GM21619 (cell line): ENCODE results near the gene ARHGDIA.

Experiments used
- ATAC-seq: cut with Tn5 transposase; IDR thresholded peaks from one replicate; pipeline ENCODE4 v1.9.1; 2021; ENCODE audit not compliant: unreplicated experiment

ARHGDIA gene

DNA sequence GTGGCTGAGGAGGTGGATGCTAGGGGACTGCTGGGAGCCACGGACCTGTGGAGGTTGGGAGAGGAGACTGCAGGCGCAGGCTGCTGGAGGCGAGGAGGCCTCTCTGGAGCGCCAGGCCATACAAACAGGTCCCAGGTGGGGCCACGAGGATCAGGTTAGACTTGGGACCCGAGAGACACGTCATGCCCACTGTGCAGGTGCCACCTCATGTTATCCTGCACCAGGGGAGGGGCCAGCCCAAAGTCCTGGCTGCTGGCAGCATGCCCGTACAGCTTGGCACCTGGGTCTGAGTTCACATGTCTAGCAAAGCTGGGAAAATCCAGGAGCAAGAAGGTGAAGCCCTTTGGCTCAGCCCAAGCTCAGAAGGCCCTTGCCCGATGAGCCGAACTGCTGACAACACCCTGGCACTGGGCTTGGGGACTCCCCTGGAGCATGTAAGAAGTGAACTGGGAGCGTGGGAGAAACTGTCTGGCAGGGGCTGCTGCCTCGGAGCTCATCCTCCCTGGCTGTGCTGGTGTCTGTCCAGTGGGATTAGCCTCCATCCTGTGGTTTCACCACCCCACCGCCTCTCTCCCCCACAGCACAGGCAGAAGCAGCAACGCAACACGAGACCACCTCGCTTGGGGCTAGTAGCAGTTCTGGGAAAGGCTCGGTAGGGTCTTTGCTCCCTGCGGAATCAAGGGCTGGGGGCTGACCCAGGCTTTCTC is 5.3 kb downstream of the ARHGDIA start:
- ATAC-seq = no peak

DNA sequence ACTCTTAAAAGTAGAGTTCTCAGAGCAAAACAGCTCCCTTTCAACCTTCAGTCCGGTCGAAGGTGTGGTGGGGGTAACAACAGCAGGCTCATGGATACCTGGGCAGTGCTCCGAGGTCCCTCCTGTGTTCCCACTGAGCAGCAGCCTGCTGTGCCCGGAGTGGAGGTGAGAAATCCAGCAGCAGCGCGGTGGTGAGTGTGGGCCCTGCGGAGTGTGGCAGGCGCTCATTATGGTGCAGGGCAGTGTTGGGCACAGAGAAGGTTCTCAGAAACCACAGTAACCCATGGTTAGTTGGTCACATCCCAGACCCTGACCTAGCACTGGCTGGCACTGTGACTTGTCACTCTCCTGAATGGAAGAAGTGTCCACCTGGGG is 5.8 kb downstream of the ARHGDIA start:
- ATAC-seq = no peak

DNA sequence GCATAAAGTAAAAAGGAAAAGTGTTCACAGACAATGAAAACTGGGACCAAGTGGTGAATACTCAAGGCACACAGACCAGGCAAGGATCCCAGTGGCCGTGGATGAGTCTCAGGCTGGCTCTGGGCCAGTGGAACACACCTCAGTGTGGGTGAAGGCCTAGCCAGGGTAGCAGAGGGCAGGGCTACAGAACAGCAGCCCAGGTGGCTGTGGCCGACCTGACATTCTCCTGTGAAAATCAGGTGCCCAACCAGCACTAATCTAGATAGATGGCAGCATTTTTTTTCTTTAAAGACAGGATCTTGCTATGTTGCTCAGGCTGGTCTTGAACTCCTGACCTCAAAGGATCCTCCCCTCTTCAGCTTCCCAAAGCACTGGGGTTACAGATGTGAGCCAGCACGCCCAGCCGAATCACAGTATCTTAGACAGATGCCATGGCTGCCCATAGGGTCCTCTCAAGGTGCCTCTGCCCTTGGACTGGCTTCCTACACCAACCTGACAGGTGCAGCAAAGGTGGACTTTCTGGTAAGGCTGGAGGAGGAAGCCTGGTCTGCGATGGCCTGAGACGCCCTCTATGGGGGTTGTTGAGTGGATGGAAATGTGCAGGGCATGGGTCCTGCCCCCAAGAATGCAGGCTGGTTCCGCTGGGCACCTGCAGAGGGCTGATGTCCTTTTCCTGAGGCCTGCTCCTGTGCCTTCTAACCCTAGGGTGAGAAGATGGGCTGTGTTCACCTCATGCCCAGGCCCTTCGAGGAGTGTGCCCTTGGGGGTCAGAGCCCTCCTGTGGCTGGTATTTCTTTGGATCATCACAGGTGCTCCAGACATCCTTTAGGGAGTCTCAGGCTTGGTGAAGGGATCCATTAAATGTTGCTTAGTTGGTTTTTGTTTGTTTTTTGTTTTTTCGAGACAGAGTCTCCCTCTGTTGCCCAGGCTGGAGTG is 7.0 kb downstream of the ARHGDIA start:
- no peak for ATAC-seq

DNA sequence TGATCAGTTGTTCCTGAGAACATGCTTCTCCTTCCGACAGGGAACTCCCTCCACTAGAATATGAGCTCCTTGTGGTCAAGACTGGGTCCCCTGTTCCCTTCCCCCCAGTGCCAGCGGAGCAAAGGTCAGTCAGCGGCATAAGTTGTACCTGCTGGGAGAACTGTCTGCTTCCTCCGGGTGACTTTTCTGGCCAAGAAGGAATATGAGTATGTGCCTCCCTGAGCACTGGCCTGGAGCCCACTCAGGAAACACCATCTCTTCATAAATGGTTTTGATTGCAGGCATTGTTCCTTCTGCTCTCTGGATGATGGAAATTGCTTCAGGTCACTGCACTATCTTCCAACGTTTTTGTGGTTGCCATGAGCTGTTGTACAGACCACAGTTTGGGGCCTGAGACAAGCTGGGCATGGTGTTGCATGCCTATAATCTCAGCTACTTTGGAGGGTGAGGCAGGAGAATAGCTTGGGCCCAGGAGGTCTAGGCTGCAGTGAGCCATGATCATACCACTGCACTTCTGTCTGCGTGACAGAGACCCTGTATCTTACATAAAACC is 7.9 kb downstream of the ARHGDIA start:
- ATAC-seq = no peak

DNA sequence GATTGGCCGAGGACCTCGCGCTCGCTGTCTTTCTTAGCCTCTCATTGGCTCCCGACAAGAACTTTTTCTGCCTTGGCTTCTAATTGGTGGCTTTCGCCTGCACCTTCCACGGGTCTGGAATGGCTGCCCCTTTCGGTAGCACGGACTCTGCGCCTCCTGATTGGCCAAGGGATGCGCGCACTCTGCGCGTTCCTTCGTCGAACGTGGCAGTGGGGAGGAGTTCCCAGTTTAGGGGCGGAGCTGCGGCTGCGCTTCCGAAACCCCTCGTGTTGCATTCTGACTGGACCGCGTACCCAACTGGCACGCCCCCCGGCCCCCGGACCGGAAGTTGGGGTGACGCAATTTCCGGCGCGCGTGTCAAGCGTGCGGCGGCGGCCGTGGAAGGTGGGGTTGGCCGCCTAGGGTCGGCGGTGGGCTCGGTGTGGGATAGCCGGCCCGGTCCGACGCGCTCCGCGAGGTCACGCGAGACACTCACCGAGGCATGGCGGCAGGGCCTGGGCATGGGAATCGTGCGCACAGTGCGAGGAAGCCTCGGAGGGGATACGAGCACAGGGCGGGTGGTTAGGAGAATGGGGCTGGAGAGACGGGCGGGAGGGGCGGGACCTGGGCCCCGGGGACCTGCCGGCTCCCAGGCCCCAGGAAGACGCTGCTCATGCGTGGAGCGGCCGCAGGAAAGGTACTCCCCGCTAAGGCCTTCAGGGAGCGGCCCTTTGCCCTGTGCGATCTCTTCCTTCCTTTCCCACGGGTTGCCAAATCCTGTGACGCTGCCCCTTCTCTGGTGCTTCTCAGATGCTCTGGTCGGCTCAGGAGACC is 10.2 kb downstream of the ARHGDIA start:
- ATAC-seq = peak; percentile 76

DNA sequence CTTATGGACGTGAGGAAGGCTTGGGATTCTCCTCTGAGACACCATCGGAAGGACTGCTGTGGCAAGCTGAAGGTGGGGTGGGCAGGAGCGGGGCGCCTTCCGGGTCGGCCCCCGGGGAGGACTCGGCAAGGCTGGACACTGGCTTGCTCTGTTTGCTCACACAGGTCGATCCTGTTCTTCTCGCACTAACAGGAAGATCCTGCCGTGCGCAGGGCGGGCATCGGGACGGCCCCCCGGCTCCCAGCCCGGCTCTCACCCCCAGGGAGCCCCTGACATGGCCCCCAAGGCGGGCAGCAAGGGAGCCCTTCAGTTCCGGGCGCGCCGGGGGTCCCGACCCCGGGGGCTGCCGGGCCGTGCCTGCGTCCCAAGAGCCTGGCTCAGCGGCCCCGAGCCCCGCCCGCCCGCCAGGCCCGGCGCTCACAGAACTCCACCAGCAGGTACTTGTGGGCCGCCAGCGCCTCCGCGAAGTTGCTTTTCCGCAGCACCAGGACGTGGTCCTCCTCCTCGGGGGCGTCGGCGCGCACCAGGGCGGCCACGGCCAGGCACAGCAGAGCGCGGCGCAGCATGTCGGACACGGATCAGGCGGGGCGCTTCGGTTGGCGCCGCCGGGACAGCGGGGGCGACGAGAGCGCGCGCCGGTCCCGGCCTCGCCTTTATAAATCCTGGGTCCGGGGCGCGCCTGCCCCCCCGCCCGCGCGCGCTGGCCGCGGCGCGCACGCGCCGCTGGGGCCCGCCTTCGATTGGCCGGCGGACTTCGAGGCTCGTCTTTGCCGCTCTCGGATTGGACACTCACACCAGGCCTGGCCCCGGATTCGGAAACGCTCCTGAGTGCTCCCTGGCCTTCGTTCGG is 11.0 kb downstream of the ARHGDIA start, which contains the start of gene P4HB:
P4HB (minus strand) TSS at position 630 of the 850 bp plus-strand sequence; CDS start at position 566, 64 bp downstream.
- ATAC-seq = peak; percentile 3

DNA sequence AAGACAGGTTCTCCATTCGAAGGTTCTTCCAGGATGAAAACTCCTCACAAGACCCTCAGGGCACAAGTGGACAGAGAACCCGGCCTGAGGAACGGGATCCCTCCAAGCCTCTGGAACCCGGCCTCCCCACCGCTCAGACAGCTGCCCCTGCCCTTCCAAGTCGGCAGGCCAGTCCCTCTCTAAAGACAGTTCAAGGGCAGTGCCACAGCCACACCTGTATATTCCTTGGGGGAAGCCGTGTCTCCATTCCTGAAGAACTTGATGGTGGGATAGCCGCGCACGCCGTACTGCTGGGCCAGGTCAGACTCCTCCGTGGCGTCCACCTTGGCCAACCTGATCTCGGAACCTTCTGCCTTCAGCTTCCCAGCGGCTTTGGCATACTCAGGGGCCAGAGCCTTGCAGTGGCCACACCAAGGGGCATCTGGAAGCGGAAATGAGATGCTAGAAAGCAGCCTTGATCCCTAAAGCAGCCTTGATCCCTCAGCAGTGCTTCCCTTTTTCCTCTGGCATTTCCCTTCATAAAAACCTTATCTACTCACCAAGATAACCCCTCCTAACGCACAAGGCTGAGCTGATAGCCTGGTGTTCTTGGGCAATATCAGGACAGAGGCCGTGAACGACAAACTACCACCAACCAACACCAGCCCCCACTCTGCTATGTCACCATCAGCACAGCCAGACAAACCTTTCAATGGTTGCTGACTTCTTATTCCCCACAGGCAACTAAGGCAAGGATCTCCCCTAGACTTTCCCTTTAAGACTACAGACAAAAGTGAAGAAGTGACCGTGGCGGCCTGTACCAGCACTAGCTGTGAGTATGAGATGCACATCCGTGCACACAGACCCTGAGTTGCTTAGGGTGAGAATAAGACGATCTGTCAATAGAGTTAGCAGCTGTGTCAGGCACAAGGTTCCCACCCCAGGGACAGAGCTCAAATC is 11.9 kb downstream of the ARHGDIA start:
- no peak for ATAC-seq

DNA sequence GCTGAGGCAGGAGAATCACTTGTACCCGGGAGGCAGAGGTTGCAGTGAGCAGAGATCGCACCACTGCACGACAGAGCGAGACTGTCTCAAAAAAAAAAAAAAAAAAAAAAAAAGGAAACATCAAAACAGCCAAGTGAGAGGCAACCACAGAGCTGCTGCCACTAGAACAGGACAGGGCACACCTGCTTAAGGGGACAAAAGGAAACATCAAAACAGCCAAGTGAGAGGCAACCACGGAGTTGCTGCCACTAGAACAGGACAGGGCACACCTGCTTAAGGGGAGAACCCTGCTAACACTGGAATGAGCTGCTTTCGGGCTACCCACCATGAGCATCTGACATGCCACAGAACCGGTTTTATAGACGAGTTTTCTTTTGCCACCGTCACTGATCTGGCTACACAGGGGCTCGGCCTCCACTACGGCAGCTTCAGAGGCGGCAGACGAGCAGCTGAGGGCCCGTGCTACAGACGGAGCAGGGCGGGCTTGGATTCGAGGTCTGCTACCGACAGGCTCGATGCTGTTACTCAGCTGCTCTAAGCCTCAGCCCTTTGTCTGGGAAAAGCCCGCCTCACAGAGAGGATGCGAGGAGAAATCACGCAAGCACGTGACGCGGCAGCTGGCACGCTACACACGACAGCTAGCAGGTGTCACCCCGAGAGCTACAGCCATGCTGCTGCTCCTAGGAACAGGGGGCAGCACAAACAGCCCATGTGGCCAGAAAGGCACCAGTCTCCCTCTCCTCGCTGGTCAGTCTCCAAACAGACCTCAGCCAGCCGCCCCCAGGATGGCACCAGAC is 12.8 kb downstream of the ARHGDIA start:
- ATAC-seq = no peak

DNA sequence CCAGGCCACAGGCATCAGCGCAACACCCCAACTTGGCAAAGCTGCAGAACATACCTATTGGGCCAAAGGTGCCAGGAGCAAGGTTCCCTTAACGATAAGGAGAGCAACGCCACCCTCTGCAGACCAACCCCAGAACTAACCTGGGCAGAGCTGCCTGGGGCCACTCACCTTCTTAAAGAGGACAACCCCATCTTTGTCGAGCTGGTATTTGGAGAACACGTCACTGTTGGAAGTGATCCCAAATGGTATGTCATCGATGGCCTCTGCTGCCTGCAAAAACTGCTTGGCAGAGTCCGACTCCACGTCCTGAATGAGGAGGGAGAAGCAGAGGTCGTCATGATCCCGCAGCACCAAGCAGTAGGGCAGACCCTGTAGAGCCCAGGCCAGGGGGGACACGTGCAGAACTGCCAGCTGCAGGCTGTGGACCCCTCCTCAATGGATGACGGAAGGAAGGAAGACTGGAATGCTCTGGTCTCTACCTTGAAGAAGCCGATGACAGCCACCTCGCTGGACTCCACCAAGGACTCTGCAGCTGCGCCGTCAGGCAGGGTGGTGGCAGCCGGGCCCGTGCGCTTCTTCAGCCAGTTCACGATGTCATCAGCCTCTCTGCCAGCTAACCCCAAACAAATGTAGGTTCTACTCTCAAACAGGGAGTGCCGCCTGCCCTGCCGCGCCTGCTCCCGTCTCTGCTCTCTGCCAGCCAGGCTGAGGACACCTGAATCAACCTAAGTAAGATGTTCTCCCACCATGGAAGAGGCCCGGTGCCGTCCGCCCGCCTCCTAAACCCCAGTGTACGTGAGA is 16.0 kb downstream of the ARHGDIA start:
- ATAC-seq = no peak

DNA sequence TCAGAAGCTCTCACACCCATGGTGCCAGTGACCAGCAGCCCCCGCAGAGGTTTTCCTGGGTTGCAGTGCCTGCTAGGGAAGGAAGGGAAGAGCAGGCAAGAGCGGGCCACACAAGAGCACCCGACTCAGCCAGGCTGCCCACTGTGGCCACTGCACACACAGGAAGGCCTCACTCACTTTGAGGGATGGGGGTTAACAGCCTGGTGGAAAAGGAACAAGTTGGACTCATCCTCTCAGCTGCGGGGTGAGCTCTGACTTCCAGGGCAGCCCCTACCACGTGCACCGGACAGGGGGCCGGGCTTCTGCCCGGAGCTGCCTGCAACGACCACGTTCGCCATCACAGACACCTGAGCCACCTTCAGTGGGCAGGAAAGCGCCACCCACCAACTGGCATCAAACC is 18.9 kb downstream of the ARHGDIA start:
- ATAC-seq = no peak

DNA sequence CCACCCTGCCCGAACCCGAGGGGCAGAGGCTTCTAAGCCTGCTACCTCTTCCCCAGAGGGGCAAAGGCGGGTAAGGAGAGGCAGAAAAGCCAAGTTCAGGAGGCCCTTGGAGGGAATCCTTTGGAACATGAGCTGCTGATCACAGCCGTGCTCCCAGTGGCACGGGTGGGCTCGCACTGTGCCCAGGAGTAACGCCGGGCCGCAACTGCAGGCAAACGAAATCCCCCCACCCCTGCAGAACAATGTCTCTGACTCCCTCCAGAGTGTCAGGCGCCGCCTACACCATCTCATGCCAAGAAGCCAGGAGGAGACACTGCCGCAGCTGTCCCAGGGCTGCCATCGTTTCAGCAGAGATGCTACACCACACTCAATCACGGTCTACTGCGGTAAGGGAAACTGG is 19.7 kb downstream of the ARHGDIA start:
- no peak for ATAC-seq

DNA sequence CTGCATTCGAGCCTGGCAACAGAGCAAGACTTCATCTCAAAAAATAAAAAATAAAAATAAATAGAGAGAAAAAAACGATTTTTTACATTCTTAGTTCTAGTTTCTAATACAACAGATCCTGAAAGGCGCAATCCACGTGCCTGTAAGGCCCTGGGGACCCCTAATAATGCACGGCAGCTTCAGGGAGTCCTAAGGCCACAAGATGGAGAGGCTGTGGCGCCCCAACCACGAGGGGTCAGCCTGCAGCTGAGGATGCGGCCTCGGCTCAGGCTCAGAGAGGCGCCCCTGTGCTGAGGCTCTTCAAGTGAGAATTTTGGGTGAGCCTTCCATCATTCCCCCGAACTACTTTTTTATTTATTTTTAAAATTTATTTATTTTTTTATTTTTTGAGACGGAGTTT is 21.7 kb downstream of the ARHGDIA start:
- no peak for ATAC-seq

DNA sequence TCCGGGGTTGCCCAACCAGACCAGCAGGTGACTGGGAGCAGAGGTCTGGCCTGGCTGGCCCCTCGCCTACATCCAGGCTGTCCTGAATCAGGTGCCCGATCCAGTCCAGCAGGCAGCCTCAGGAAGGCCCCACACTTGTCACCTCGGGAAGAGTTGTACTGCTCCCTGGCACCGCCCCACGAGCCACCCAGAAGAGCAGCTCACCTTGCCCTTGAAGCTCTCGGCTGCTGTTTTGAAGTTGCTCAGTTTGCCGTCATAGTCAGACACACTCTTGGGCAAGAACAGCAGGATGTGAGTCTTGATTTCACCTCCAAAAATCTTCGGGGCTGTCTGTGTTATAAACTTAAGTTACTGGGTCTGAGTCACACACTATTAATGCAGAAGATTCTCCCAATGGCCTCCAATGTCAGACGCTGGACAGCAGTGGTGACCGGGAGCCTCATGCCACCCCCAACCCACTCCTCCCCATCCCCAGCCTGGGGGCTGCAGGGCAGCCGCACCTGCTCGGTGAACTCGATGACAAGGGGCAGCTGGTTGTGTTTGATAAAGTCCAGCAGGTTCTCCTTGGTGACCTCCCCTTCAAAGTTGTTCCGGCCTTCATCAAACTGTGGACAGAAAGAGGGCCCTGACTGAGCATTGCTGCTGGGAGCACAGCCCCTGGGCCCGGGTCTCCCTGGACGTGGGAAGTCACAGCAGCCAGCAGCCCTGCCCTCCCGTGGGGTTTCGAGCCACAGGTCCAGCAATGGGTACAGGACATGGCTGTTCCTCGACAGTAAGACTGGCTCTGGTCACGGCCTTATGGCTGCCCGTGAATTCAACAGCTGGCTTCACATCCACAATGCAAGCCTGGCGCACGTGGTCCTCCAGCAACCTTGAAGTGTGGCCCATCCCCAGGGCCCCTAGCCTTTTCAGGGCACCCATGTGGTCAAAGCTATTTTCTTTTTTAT is 24.1 kb downstream of the ARHGDIA start:
- ATAC-seq = no peak

DNA sequence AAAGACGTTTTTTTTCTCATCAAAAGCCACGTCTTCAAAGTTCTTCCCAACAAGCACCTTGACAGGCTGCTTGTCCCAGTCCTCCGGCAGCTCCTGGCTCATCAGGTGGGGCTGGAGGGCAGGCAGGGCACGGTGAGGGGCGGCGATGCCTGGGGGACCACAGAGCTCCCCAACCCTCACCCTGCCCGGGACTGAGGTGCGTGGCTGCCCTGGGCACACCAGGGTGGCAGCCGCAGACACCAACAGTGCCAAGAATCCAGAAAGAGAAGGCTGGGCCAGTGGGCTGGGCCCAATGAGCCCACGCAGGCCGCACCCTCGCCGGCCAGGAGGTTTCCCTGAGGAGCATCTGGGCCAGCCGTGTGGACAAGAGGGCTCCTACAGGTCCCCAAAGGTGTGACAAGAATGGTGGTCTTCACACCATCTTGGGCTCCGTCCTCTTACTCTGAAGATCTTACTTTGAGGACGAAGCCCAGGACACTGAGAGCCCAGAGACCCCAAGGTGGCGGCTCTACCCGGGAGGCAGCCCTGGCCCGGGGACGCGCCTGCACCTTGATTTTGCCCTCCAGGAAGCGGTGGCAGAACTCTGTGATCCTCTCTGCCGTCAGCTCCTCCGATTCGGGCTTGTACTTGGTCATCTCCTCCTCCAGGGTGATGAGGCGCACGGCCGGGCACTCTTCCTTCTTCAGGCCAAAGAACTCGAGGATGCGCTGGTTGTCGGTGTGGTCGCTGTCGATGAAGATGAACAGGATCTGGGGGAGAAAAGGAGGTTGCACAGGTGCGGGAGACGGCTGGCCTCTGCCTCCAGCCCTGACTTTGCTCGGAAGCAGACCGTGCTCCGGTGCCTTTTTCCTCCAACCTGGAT is 25.0 kb downstream of the ARHGDIA start:
- ATAC-seq = no peak

DNA sequence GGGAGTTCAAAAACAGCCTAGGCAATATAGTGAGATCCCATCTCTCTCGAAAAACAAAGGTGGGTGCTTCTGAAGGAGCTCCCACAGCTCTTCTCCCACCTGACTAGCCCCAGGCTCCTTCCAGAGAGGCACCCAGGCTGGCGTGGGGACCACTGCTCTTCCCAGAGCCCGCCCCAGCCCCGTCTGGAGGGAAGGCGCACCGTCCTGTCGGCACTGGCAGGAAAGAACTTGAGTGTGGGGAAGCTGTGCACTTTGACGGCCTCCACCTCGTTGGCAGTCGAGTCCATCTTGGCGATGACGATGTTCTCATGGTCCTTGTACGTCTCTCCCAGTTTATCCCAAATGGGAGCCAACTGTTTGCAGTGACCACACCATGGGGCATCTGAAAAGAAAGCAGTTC is 25.8 kb downstream of the ARHGDIA start:
- ATAC-seq = no peak
